Activated CD8-positive, alpha-beta T cell treated with anti-CD3 and anti-CD28 coated beads, Interleukin-2, amount 10 ng/mL, durations not matched to agents 7 days and 5 days (primary cell): ENCODE measurements around the gene GABBR2. TPM values are rescaled to one million over a fixed set of nuclear protein-coding genes. Genes with fewer than 3 reads are reported as not detected.

ENCODE experiments used
- ATAC-seq: fragments of 150-1000 bp; cut with Tn5 transposase; one replicate; pipeline ENCODE4 v1.10.0; 2021; ENCODE audit warnings: moderate library complexity
- CTCF ChIA-PET: fragments of 350-600 bp; sonication (Branson Sonifier 250); formaldehyde crosslinking; loops from one replicate; lab custom pipeline; 2021; ENCODE audit warnings: antibody characterized with exemption; lab: Charles Lee
- POLR2A ChIA-PET: fragments of 350-600 bp; sonication (Branson Sonifier 250); formaldehyde crosslinking; loops from one replicate; lab custom pipeline; 2021; ENCODE audit warnings: antibody characterized with exemption; lab: Charles Lee
- DNase-seq: peaks from one replicate; pipeline ENCODE4 v3.0.0-alpha.2; 2020
- H3K27ac Mint-ChIP-seq: one replicate; pipeline ENCODE4 v1.8.0; 2021; ENCODE audit warnings: mild to moderate bottlenecking, mixed read lengths
- H3K27me3 Mint-ChIP-seq: one replicate; pipeline ENCODE4 v1.8.0; 2021; ENCODE audit warnings: low read depth, mixed read lengths
- H3K36me3 Mint-ChIP-seq: one replicate; pipeline ENCODE4 v1.8.0; 2021; ENCODE audit warnings: low read depth, mixed read lengths
- H3K4me1 Mint-ChIP-seq: one replicate; pipeline ENCODE4 v1.8.0; 2021; ENCODE audit warnings: low read depth, mixed read lengths
- H3K4me3 Mint-ChIP-seq: one replicate; pipeline ENCODE4 v1.8.0; 2021; ENCODE audit warnings: mild to moderate bottlenecking, mixed read lengths
- H3K9me3 Mint-ChIP-seq: one replicate; pipeline ENCODE4 v1.8.0; 2022; ENCODE audit warnings: mixed read lengths; ENCODE audit not compliant: insufficient read depth
- total RNA-seq, 2 experiments: library from RNA; stranded (reverse); gene quantifications; one replicate each; pipeline ENCODE4 v1.2.3, GENCODE V29; 2021

Gene GABBR2
- total RNA-seq, 2 experiments from 2014 or later: not detected

- POLR2A ChIA-PET: no interaction called here
- Mint-ChIP-seq H3K9me3 (no peaks in the 10 kb centered on the region), H3K4me3 (no peak overlapping the region), H3K36me3 (no peaks in the 10 kb centered on the region), H3K27me3 (peaks cover 39% of the 10 kb centered on the region), H3K4me1 (peaks cover 5% of the 10 kb centered on the region), H3K27ac (no peak overlapping the region)
- CTCF ChIA-PET: no interaction called here
- ATAC-seq (no peak), DNase-seq (no peak)
These were observed 4.3 kb upstream of the GABBR2 start for GRCh38 chr9:98712987-98713386.

GRCh38 chr9:98709968-98710965, 1.5 kb upstream of the GABBR2 start:
- Mint-ChIP-seq H3K36me3 (no peaks in the 10 kb centered on the region), H3K9me3 (no peaks in the 10 kb centered on the region), H3K4me3 (no peak overlapping the region), H3K4me1 (peaks cover 5% of the 10 kb centered on the region), H3K27ac (no peak overlapping the region), H3K27me3 (peaks cover 50% of the 10 kb centered on the region)
- POLR2A ChIA-PET: interaction anchor here (0.6 kb wide), 1 partner anchor 282 kb away, joined by 3 read pairs; no protein-coding TSS in a partner anchor
- ATAC-seq (no peak), DNase-seq (no peak)
- CTCF ChIA-PET: no interaction called here

- DNase-seq (no peak), ATAC-seq (no peak)
- Mint-ChIP-seq H3K27ac (no peak overlapping the region), H3K9me3 (no peaks in the 10 kb centered on the region), H3K36me3 (no peaks in the 10 kb centered on the region), H3K4me3 (no peak overlapping the region), H3K27me3 (peaks cover 61% of the 10 kb centered on the region), H3K4me1 (peaks cover 5% of the 10 kb centered on the region)
- POLR2A ChIA-PET: no interaction called here
- CTCF ChIA-PET: no interaction called here
These were observed 417 bp downstream of the GABBR2 start for GRCh38 chr9:98708103-98708932.

GRCh38 chr9:98707166-98708102, 1.3 kb downstream of the GABBR2 start:
- ATAC-seq (peak; percentile 62), DNase-seq (peak; percentile 43)
- CTCF ChIA-PET: no interaction called here
- Mint-ChIP-seq H3K27me3 (peaks cover 64% of the 10 kb centered on the region), H3K36me3 (no peaks in the 10 kb centered on the region), H3K27ac (no peak overlapping the region), H3K4me3 (no peak overlapping the region), H3K4me1 (peaks cover 5% of the 10 kb centered on the region), H3K9me3 (no peaks in the 10 kb centered on the region)
- POLR2A ChIA-PET: no interaction called here

- H3K4me1 Mint-ChIP-seq: peaks cover 5% of the 10 kb centered on the region
- H3K27ac Mint-ChIP-seq: no peak overlapping the region
- DNase-seq: no peak
- no peak for ATAC-seq
- peaks cover 64% of the 10 kb centered on the region for H3K27me3 Mint-ChIP-seq
- ChIA-PET CTCF (interaction anchor here (1.0 to 1.2 kb wide), 2 partner anchors 70 to 391 kb away, joined by 3 read pairs; no protein-coding TSS in a partner anchor), POLR2A (no interaction called here)
- H3K4me3 Mint-ChIP-seq: no peak overlapping the region
- H3K9me3 Mint-ChIP-seq: no peaks in the 10 kb centered on the region
- H3K36me3 Mint-ChIP-seq: no peaks in the 10 kb centered on the region
These were observed 2.0 kb downstream of the GABBR2 start for GRCh38 chr9:98706651-98707165.

GRCh38 chr9:98702835-98703380, 5.8 kb downstream of the GABBR2 start:
- ChIA-PET POLR2A (no interaction called here), CTCF (no interaction called here)
- Mint-ChIP-seq H3K9me3 (no peaks in the 10 kb centered on the region), H3K27ac (no peak overlapping the region), H3K36me3 (no peaks in the 10 kb centered on the region), H3K4me1 (no peaks in the 10 kb centered on the region), H3K4me3 (no peak overlapping the region), H3K27me3 (peaks cover 39% of the 10 kb centered on the region)
- ATAC-seq (no peak), DNase-seq (no peak)

GRCh38 chr9:98702340-98702739, 6.4 kb downstream of the GABBR2 start:
- ChIA-PET POLR2A (no interaction called here), CTCF (no interaction called here)
- Mint-ChIP-seq H3K4me3 (no peak overlapping the region), H3K27me3 (peaks cover 36% of the 10 kb centered on the region), H3K9me3 (no peaks in the 10 kb centered on the region), H3K4me1 (no peaks in the 10 kb centered on the region), H3K36me3 (no peaks in the 10 kb centered on the region), H3K27ac (no peak overlapping the region)
- no peak for ATAC-seq
- no peak for DNase-seq

GRCh38 chr9:98701576-98701975, 7.2 kb downstream of the GABBR2 start:
- ChIA-PET CTCF (no interaction called here), POLR2A (no interaction called here)
- no peaks in the 10 kb centered on the region for H3K36me3 Mint-ChIP-seq
- H3K4me3 Mint-ChIP-seq: no peak overlapping the region
- no peak for DNase-seq
- peaks cover 31% of the 10 kb centered on the region for H3K27me3 Mint-ChIP-seq
- no peaks in the 10 kb centered on the region for H3K4me1 Mint-ChIP-seq
- H3K9me3 Mint-ChIP-seq: no peaks in the 10 kb centered on the region
- H3K27ac Mint-ChIP-seq: no peak overlapping the region
- ATAC-seq: no peak

GRCh38 chr9:98700801-98701200, 7.9 kb downstream of the GABBR2 start:
- DNase-seq (no peak), ATAC-seq (no peak)
- ChIA-PET CTCF (no interaction called here), POLR2A (no interaction called here)
- H3K36me3 Mint-ChIP-seq: no peaks in the 10 kb centered on the region
- H3K27ac Mint-ChIP-seq: no peak overlapping the region
- no peaks in the 10 kb centered on the region for H3K9me3 Mint-ChIP-seq
- H3K4me3 Mint-ChIP-seq: no peak overlapping the region
- H3K27me3 Mint-ChIP-seq: peaks cover 26% of the 10 kb centered on the region
- H3K4me1 Mint-ChIP-seq: no peaks in the 10 kb centered on the region

- Mint-ChIP-seq H3K4me3 (no peak overlapping the region), H3K27me3 (peaks cover 16% of the 10 kb centered on the region), H3K36me3 (no peaks in the 10 kb centered on the region), H3K9me3 (no peaks in the 10 kb centered on the region), H3K27ac (no peak overlapping the region), H3K4me1 (no peaks in the 10 kb centered on the region)
- no peak for ATAC-seq
- CTCF ChIA-PET: no interaction called here
- POLR2A ChIA-PET: no interaction called here
- DNase-seq: no peak
These were observed 9.9 kb downstream of the GABBR2 start for GRCh38 chr9:98698856-98699255.

- H3K4me3 Mint-ChIP-seq: no peak overlapping the region
- ChIA-PET CTCF (no interaction called here), POLR2A (no interaction called here)
- no peak for DNase-seq
- no peak for ATAC-seq
- H3K27me3 Mint-ChIP-seq: peaks cover 11% of the 10 kb centered on the region
- no peak overlapping the region for H3K27ac Mint-ChIP-seq
- no peaks in the 10 kb centered on the region for H3K4me1 Mint-ChIP-seq
- no peaks in the 10 kb centered on the region for H3K9me3 Mint-ChIP-seq
- no peaks in the 10 kb centered on the region for H3K36me3 Mint-ChIP-seq
These were observed 13.8 kb downstream of the GABBR2 start for GRCh38 chr9:98694943-98695342.
